RWPE2 (cell line): ENCODE data around the gene ZNF728.
"Not testable (repeated sequence)": the region's sequence is repeated elsewhere in the genome, so short reads cannot be mapped to it uniquely, and the experiment has no call there.

Experiments used
- ATAC-seq: fragments of 200-7000 bp; cut with Tn5 transposase; 3 replicates; pipeline ENCODE4 v1.9.1; 2021; ENCODE audit warnings: low read depth
- DNase-seq: peaks from one replicate; pipeline ENCODE4 v3.0.0-alpha.2; 2020; ENCODE audit warnings: low spot score
- H3K27ac ChIP-seq: fragments of 450-650 bp; 2 replicates; pipeline ENCODE4 v1.5.1; 2017; ENCODE audit warnings: mild to moderate bottlenecking; ENCODE audit not compliant: poor library complexity, severe bottlenecking
- H3K27me3 ChIP-seq: fragments of 250-450 bp; sonication (Bioruptor Pico); 2 replicates; pipeline ENCODE4 v1.5.1; 2021; ENCODE audit warnings: mild to moderate bottlenecking, moderate library complexity; ENCODE audit not compliant: insufficient read depth, poor library complexity, severe bottlenecking
- H3K36me3 ChIP-seq: fragments of 250-450 bp; sonication (Bioruptor Pico); 2 replicates; pipeline ENCODE4 v1.5.1; 2020; ENCODE audit warnings: low read depth, mild to moderate bottlenecking, moderate library complexity
- H3K4me1 ChIP-seq: fragments of 250-450 bp; sonication (Bioruptor Pico); 2 replicates; pipeline ENCODE4 v1.5.1; 2021; ENCODE audit warnings: mild to moderate bottlenecking, moderate library complexity; ENCODE audit not compliant: insufficient read depth, poor library complexity, severe bottlenecking
- H3K4me3 ChIP-seq: fragments of 250-450 bp; sonication (Bioruptor Pico); 2 replicates; pipeline ENCODE4 v1.5.1; 2021; ENCODE audit warnings: mild to moderate bottlenecking, moderate library complexity; ENCODE audit not compliant: severe bottlenecking
- H3K9me3 ChIP-seq: fragments of 250-450 bp; sonication (Bioruptor Pico); 2 replicates; pipeline ENCODE4 v1.5.1; 2021; ENCODE audit warnings: mild to moderate bottlenecking, moderate library complexity; ENCODE audit not compliant: severe bottlenecking
- CTCF ChIP-seq: fragments of 450-650 bp; IDR thresholded peaks from one replicate; pipeline ENCODE4 v1.5.1; 2017; ENCODE audit warnings: mild to moderate bottlenecking, moderate library complexity; ENCODE audit not compliant: poor library complexity, severe bottlenecking

Gene ZNF728

DNA sequence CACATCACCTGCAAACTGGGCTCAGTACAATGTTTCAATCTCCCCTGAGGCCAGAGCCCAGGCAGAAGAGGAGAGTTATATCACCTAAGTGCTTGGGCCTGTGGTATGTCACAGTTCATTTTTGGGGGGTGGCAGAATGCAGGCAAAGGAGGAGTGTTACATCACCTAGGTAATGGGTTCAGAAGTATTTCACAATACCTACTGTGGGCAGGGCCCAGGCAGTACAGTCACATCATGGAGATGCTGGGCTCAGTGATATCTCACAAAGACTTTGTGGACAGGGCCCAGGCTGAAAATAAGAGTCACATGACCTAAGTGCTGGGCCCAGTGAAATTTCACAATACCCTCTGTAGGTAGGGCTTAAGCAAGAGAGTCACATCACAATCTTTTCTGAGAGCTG lies 12.7 kb upstream of the ZNF728 start:
- Histone ChIP-seq H3K27ac (no peak overlapping the region), H3K4me3 (no peak overlapping the region), H3K27me3 (no peaks in the 10 kb centered on the region), H3K36me3 (no peaks in the 10 kb centered on the region), H3K4me1 (no peaks in the 10 kb centered on the region), H3K9me3 (no peaks in the 10 kb centered on the region)
- no peak for ATAC-seq
- no peak for DNase-seq
- no peak for TF ChIP-seq CTCF

- not testable (repeated sequence) for H3K4me1 ChIP-seq, ATAC-seq, H3K4me3 ChIP-seq, DNase-seq, H3K36me3 ChIP-seq, H3K27ac ChIP-seq, H3K27me3 ChIP-seq, H3K9me3 ChIP-seq
Measured at GRCh38 chr19:22994957-22995356, 8.0 kb downstream of the ZNF728 start.

DNA sequence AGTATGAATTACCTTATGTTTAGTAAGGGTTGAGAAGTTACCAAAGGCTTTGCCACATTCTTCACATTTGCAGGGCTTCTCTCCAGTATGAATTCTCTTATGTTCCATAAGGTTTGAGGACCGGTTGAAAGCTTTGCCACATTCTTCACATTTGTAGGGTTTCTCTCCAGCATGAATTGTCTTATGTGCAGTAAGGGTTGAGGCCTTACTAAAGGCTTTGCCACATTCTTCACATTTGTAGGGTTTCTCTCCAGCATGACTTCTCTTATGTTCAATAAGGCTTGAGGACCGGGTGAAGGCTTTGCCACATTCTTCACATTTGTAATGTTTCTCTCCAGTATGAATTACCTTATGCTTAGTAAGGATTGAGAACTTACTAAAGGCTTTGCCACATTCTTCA lies 26.7 kb downstream of the ZNF728 start:
- no peak for TF ChIP-seq CTCF
- peaks cover 15% of the 10 kb centered on the region for H3K9me3 ChIP-seq
- no peak for DNase-seq
- H3K4me1 ChIP-seq = no peaks in the 10 kb centered on the region
- no peaks in the 10 kb centered on the region for H3K36me3 ChIP-seq
- H3K27ac ChIP-seq = no peak overlapping the region
- H3K4me3 ChIP-seq = no peak overlapping the region
- no peaks in the 10 kb centered on the region for H3K27me3 ChIP-seq
- no peak for ATAC-seq

- H3K27me3 ChIP-seq, DNase-seq, H3K36me3 ChIP-seq, H3K4me1 ChIP-seq, H3K27ac ChIP-seq, ATAC-seq, H3K4me3 ChIP-seq: not testable (repeated sequence)
- H3K9me3 ChIP-seq = peaks cover 15% of the 10 kb centered on the region
Measured at GRCh38 chr19:22975546-22976136, 27.3 kb downstream of the ZNF728 start.

DNA sequence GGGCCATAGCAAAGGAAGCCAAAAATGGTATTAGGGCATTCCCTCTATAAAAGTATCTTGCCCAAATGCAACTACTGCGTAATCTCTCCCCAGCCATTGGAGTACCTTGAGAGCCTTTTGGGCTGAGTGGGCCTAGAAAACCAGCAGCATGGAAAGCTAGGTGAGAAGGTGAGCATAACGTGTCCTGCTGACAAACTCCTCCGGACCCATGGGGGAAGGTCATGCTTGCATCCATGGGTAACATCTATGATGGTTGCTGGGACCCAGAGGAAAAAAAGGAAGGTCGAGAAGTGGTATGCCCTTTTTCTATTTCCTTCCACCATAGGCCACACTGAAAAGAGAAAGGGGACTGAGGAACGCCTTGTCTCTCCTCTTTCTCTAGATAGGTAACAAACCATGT lies 57.4 kb downstream of the ZNF728 start:
- ATAC-seq (no peak), DNase-seq (no peak)
- Histone ChIP-seq H3K27ac (no peak overlapping the region), H3K9me3 (no peaks in the 10 kb centered on the region), H3K4me1 (no peaks in the 10 kb centered on the region), H3K27me3 (no peaks in the 10 kb centered on the region), H3K36me3 (no peaks in the 10 kb centered on the region), H3K4me3 (no peak overlapping the region)
- TF ChIP-seq CTCF = no peak

GRCh38 chr19:22935151-22935550 lies 67.8 kb downstream of the ZNF728 start:
- Histone ChIP-seq H3K9me3 (no peaks in the 10 kb centered on the region), H3K27me3 (no peaks in the 10 kb centered on the region), H3K4me1 (no peaks in the 10 kb centered on the region), H3K27ac (no peak overlapping the region), H3K4me3 (no peak overlapping the region), H3K36me3 (no peaks in the 10 kb centered on the region)
- DNase-seq = no peak
- no peak for ATAC-seq
- TF ChIP-seq CTCF = no peak

DNA sequence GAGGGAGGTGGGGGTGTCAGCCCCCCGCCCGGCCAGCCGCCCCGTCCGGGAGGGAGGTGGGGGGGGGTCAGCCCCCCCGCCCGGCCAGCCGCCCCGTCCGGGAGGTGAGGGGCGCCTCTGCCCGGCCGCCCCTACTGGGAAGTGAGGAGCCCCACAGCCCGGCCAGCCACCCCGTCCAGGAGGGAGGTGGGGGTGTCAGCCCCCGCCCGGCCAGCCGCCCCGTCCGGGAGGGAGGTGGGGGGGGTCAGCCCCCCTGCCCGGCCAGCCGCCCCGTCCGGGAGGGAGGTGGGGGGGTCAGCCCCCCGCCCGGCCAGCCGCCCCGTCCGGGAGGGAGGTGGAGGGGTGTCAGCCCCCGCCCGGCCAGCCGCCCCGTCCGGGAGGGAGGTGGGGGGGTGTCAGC lies 75.4 kb downstream of the ZNF728 start:
- not testable (repeated sequence) for DNase-seq, H3K9me3 ChIP-seq, H3K27ac ChIP-seq, H3K4me3 ChIP-seq, ATAC-seq, H3K36me3 ChIP-seq, H3K27me3 ChIP-seq, H3K4me1 ChIP-seq

DNA sequence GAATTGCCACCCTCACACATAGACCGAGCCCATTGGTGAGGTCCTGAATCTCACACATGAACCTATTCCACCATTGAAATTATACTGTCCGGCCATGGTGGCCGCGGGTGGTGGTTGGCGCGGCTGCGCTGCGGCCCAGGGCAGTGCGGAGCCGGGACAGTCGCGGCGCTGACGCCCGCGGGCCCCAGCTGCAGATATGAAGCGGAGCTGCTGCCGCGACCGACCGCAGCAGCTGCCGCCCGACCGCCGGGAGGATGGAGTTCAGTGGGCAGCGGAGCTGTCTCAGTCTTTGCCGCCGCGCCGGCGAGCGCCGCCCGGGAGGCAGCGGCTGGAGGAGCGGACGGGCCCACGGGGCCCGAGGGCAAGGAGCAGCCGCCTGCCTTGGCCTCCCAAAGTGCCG lies 77.8 kb downstream of the ZNF728 start:
- ATAC-seq, H3K4me3 ChIP-seq, H3K36me3 ChIP-seq, H3K27ac ChIP-seq, H3K4me1 ChIP-seq, H3K9me3 ChIP-seq, DNase-seq, H3K27me3 ChIP-seq: not testable (repeated sequence)
